GM12865 (cell line): ENCODE data around the gene TTC39C.

Experiments used
- DNase-seq: peaks from one replicate; pipeline ENCODE4 v3.0.0; 2010; ENCODE audit warnings: low read depth
- H3K4me3 ChIP-seq: 2 replicates; pipeline ENCODE4 v1.5.1; 2011; ENCODE audit warnings: mild to moderate bottlenecking, low read depth, low read length, control low read depth
- TF ChIP-seq, protein P1 (sequence below): IDR thresholded peaks from 2 replicates; pipeline ENCODE4 v1.5.1; 2011; ENCODE audit warnings: low read length, control low read depth, low read depth, inconsistent platforms; ENCODE audit not compliant: insufficient read depth; ENCODE audit errors: missing control alignments

TTC39C gene

DNA sequence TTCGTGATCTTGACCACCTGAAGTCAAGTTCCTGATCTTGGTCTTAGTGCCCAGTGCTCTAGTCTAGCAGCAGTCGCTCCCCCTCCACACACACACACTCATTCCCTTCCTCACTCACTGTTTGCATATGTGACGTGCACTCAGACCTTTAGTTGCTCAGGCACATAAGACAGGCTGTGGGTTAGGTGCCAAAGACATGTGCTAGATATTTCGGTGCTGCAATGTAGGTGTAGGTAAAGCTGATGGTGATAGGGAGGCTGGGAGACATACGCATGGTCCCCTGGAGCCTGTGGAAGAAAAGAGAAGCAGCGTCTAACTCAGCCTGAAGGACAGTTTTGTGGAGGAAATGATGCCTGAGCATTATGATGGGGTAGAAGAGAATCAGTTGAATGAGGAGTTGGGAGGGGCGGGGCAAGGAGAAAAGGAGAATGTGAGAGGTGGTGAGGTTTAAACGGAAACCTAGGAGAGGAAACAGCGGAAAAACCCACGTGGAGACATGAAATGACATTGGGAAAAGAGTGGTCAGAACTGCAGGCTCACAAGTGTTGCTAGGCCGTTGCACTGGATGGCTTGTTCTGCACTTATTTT is 3.8 kb downstream of the TTC39C start:
- DNase-seq, result no peak
- no peak overlapping the region for H3K4me3 ChIP-seq
- TF ChIP-seq, protein P1, sequence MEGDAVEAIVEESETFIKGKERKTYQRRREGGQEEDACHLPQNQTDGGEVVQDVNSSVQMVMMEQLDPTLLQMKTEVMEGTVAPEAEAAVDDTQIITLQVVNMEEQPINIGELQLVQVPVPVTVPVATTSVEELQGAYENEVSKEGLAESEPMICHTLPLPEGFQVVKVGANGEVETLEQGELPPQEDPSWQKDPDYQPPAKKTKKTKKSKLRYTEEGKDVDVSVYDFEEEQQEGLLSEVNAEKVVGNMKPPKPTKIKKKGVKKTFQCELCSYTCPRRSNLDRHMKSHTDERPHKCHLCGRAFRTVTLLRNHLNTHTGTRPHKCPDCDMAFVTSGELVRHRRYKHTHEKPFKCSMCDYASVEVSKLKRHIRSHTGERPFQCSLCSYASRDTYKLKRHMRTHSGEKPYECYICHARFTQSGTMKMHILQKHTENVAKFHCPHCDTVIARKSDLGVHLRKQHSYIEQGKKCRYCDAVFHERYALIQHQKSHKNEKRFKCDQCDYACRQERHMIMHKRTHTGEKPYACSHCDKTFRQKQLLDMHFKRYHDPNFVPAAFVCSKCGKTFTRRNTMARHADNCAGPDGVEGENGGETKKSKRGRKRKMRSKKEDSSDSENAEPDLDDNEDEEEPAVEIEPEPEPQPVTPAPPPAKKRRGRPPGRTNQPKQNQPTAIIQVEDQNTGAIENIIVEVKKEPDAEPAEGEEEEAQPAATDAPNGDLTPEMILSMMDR, result no peak

DNA sequence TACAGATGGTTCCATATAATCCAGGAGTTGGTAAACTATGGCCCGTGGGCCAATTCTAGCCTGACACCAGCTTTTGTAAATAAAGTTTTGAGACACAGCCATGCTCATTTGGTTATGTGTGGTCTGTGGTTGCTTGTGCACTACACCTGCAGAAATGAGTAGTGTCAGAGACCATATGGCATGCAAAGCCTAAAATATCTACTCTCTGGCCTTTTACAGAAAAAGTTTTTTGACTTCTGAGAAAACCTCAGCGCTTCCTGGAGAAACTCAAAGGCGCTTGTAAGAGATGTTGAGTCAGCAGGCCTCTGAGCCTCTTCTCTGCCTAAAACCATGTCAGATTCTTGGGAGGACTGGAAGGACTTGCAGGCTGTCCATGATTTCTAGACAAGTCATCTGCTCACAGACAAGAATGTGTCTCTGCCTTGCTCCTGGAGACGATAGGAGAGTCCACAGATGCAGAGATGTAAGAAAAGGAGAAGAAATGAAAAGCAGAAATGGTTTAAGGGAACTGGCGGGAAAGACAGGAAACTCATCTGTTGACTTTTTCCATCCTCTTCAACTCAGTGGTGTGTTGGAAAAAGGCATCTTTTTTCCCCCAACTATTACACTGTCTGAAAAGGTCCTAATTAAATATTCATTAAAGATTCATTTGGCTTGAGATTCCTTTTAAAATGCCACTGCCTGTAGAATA is 5.2 kb downstream of the TTC39C start:
- TF ChIP-seq, protein P1, result no peak
- H3K4me3 ChIP-seq, result peak overlapping the region; percentile 25; the same call in 1 of the 2 replicates
- DNase-seq, result peak; percentile 93

DNA sequence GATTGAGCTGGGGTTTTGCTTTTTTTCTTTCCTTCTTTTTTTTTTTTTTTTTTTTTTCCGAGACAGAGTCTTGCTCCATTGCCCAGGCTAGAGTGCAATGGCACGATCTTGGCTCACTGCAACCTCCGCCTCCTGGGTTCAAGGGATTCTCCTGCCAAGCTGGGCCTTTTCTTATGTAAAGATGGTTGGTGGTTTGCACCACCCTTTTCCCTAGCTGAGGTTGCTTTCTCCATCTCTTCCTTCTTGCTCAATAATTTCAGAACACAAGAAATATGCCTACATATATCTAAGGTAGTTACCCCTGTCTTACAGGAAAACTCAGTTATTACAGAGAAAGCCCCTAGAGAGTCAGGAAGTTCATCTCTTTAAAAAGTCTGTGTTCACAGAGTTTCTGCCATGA is 7.0 kb downstream of the TTC39C start:
- TF ChIP-seq, protein P1, result no peak
- no peak overlapping the region for H3K4me3 ChIP-seq
- DNase-seq, result no peak

DNA sequence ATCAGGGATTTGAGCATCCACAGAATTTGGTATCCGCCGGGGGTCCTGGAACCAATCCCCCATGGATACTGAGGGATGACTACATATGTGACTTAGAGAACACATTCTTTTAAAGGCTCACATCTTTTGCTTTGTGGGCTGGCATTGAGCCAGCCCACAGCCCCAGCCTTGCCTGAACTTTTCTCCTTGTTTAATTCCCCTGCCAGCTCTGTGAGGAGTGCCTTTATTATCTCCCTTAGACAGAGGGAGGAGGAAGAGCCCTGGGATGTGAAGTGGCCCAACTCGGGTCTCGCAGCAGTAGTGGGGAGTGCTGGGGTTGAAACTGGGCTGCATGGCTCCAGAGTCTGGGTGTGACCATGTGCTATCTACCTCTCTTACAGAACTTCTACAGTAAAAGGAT is 7.6 kb downstream of the TTC39C start:
- no peak for DNase-seq
- TF ChIP-seq, protein P1, result no peak
- no peak overlapping the region for H3K4me3 ChIP-seq

DNA sequence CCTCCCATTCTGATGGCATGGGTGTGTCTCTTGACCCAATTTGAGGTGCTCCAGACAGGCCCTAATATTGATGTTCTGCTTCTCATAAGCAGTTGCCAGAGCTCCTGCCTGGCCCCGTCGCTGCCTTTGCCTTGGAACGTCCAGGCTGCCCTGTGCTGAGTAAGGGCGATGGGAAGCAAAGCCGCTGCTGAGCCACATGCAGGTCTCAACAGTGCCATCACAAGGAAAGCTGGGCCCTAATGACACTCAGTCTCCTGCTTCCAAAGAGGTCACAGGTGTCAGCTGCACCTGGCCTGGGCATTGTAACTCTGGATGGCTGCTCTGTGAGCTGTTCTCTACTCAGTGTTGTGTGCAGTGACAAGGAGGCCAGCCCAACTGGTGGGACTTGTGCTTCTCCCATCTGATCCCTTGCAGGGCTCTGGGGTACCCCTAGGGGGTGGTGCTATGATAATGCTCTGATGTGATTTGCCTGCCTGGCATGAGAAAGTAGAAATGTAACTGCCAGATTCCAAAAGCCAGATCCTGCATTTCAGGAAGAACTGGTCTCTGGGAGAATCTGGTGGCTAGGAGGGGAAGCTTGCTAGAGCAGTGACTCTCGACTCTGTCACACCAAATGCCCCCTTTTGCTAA is 8.7 kb downstream of the TTC39C start:
- DNase-seq, result no peak
- H3K4me3 ChIP-seq, result no peak overlapping the region
- TF ChIP-seq, protein P1, result no peak

DNA sequence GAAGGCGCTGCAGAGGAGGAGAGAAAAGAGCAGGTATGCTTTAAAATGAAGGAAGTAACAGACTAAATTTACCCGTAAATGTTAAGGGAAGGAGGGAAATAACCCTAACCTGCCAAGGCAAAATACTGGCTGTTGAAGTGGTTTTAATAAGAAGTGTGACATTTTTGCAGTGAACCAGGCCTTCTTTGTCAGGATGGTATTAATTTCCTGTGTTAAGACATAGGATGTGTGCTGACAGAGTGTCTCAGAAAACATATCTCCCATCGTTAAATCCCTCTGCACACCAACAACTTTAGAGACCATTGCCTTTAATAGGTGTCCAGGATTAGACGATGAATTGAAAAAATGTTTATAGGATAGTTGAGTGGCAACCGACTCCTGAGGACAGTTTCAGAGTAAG is 9.9 kb downstream of the TTC39C start:
- no peak overlapping the region for H3K4me3 ChIP-seq
- TF ChIP-seq, protein P1, result no peak
- no peak for DNase-seq
